ENCODE measurements around the gene GPRIN1. TPM values are rescaled to one million over a fixed set of nuclear protein-coding genes. Genes with fewer than 3 reads are reported as not detected.

GPRIN1 gene
- total RNA-seq, 4 donors from 2014 or later = 0.57 to 4.6 (median 2.2) TPM

DNA sequence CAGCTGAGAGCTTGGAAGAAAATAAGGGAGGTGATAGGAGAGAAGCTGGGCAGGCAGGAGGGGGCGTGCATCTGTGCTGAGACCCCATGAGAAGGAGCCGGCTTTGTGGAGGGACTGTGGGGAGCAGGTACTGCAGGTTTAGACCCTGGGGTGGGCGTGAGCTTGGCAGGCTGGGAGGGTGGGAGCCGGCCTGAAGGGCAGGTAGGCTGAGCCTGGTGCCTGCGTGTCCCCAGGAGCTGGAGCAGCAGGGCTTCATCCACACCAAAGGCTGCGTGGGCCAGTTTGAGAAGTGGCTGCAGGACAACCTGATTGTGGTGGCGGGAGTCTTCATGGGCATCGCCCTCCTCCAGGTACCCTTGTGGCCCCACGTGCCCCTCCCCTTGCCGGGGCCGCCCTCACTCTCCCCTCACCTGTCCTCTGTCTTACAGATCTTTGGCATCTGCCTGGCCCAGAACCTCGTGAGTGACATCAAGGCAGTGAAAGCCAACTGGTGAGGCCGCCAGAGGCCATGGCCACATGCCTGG lies 46.6 kb upstream of the GPRIN1 start:
- intact Hi-C loops (cut with DNase I) = no loop called here
- DNase-seq = no peak
- no peaks in the 10 kb centered on the region for H3K9me3 ChIP-seq
- H3K27me3 ChIP-seq = peaks cover 0 to 5% (median 0%) of the 10 kb centered on the region in 4 donors
- peaks cover 24 to 44% (median 34%) of the 10 kb centered on the region in 3 donors for H3K4me1 ChIP-seq
- WGBS, 2 donors = 82 to 92% methylated on average over 5 to 7 of the region's 13 CpGs
- no peak for TF ChIP-seq POLR2A (IDR thresholded peaks at IDR 0.05)
- TF ChIP-seq, protein P1, sequence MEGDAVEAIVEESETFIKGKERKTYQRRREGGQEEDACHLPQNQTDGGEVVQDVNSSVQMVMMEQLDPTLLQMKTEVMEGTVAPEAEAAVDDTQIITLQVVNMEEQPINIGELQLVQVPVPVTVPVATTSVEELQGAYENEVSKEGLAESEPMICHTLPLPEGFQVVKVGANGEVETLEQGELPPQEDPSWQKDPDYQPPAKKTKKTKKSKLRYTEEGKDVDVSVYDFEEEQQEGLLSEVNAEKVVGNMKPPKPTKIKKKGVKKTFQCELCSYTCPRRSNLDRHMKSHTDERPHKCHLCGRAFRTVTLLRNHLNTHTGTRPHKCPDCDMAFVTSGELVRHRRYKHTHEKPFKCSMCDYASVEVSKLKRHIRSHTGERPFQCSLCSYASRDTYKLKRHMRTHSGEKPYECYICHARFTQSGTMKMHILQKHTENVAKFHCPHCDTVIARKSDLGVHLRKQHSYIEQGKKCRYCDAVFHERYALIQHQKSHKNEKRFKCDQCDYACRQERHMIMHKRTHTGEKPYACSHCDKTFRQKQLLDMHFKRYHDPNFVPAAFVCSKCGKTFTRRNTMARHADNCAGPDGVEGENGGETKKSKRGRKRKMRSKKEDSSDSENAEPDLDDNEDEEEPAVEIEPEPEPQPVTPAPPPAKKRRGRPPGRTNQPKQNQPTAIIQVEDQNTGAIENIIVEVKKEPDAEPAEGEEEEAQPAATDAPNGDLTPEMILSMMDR (IDR thresholded peaks at IDR 0.05) = no peak
- H3K4me3 ChIP-seq = no peak overlapping the region
- no peak overlapping the region for H3K27ac ChIP-seq
- H3K36me3 ChIP-seq = peaks cover 8 to 48% (median 9%) of the 10 kb centered on the region in 3 donors

DNA sequence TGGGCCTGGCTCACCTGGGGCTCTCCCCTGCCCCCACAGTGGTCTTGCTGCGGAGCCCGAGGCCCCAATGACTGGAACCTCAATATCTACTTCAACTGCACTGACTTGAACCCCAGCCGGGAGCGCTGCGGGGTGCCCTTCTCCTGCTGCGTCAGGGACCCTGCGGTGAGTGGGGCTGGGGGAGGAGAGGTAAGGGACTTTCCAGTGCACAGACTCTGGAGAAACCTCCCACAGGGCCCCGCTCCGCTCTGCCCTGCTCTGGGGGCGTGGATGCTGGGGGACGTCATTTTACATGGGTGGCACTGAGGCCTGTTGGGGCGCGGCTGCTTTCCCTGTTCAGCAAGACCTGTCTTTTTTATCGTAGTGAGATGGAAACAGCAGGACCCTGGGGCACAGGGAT lies 44.9 kb upstream of the GPRIN1 start:
- Histone ChIP-seq H3K4me1 (peaks cover 25 to 53% (median 34%) of the 10 kb centered on the region in 3 donors), H3K9me3 (no peaks in the 10 kb centered on the region), H3K36me3 (peaks cover 8 to 48% (median 9%) of the 10 kb centered on the region in 3 donors), H3K4me3 (no peak overlapping the region), H3K27me3 (no peaks in the 10 kb centered on the region), H3K27ac (no peak overlapping the region)
- intact Hi-C loops (cut with DNase I) = no loop called here
- no peak for DNase-seq
- TF ChIP-seq, protein P1 (IDR thresholded peaks at IDR 0.05) = no peak
- no peak for TF ChIP-seq POLR2A (IDR thresholded peaks at IDR 0.05)
- WGBS, 2 donors = 80 to 86% methylated on average over 2 to 5 of the region's 14 CpGs

DNA sequence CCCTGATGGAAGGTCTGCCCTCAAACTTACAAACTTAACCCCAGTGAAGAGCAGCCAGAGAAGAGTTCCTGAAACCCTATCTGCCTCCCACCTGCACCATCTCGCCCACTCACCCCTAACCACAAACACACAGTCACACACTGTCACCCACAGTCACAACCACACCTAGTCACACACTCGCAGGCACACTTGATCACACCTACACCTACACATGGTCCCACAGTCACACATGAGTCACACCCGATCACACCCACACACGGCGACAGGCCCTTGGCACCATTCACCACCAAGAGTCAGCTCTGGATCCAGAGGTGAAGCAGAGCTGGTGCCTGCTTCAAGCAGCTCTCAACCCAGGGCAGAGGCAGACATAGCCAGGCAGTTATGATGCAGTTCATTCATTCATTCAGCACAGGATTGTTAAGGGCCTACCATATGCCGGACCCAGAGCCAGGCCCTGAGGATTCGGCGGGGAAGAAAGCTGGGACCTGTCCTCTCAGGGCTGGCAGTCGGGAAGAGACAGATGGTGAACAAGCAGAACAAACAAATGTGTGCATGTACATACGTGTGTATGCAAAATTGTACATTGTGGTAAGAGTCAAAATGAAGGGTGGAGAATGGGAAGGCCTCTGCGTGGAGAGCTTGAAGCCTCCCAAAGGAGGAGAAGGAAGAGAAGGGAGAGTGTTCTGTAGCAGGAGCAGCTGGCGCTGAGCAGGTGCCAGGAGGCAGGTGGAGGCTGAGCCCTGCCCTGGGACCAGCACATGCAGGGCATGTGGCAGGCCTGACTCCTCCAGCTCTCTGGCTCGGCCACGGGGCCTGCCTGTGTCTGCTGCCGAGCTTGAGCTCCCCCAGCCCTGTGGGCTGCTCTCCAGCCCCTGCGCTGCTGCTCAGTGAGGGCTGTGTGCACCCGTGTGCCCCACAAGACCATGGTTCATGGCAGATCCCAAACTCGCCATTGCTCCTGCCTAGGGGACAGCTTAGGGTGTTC lies 43.7 kb upstream of the GPRIN1 start:
- Histone ChIP-seq H3K4me1 (peaks cover 24 to 57% (median 34%) of the 10 kb centered on the region in 3 donors), H3K9me3 (no peaks in the 10 kb centered on the region), H3K27ac (peak overlapping the region; percentile 0 to 39 (median 10)), H3K4me3 (no peak overlapping the region), H3K27me3 (no peaks in the 10 kb centered on the region), H3K36me3 (peaks cover 8 to 48% (median 9%) of the 10 kb centered on the region in 3 donors)
- TF ChIP-seq, protein P1 (IDR thresholded peaks at IDR 0.05) = no peak
- TF ChIP-seq POLR2A (IDR thresholded peaks at IDR 0.05) = no peak
- no peak for DNase-seq
- WGBS, 2 donors = 47 to 52% methylated on average over 10 to 14 of the region's 18 CpGs
- intact Hi-C loops (cut with DNase I) = no loop called here

DNA sequence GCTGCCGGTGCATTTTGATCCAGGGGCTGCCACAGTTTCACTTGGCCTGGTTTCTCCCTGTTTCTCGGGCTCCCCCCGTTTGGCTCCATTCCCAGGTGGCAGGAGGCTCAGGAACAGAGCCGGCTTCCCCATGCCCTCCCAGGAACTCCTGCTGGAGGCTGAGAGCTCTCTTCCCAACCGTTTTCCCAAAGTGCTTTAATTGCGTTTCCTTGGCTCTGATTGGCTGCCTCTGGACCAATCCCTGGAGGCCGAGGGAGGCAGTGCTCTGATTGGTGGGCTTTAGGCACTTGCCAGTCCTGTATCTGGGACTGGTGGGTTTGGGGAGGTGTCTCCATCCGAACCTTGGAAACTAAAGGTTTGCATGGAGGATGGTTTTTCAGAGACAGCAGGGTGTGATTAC lies 42.2 kb upstream of the GPRIN1 start:
- Histone ChIP-seq H3K36me3 (peaks cover 5 to 40% (median 8%) of the 10 kb centered on the region in 3 donors), H3K4me3 (no peak overlapping the region), H3K27ac (no peak overlapping the region), H3K27me3 (no peaks in the 10 kb centered on the region), H3K4me1 (peaks cover 27 to 60% (median 37%) of the 10 kb centered on the region in 3 donors), H3K9me3 (no peaks in the 10 kb centered on the region)
- intact Hi-C loops (cut with DNase I) = no loop called here
- TF ChIP-seq, protein P1 (IDR thresholded peaks at IDR 0.05) = no peak
- no peak for TF ChIP-seq POLR2A (IDR thresholded peaks at IDR 0.05)
- DNase-seq = no peak
- WGBS, 2 donors = 79 to 80% methylated on average over 6 to 7 of the region's 8 CpGs

DNA sequence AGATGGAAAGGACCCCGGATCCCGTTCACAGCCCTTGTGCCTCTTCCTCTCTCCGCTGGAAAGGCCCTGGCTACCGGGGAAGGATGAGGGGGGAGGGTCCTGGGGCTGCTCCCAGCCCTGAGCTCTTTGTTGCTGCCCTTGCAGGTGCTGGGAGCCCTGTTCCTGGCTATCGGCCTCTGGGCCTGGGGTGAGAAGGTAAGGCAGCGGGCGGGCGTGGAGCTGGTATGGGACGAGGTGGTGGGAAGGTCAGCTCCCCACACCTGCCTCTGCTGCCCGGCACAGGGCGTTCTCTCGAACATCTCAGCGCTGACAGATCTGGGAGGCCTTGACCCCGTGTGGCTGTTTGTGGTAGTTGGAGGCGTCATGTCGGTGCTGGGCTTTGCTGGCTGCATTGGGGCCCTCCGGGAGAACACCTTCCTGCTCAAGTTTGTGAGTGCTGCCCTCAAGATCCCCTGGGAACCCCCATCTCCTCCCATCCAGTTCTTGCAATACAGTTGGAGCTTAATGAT lies 41.6 kb upstream of the GPRIN1 start:
- Histone ChIP-seq H3K27me3 (no peaks in the 10 kb centered on the region), H3K36me3 (peaks cover 0 to 34% (median 4%) of the 10 kb centered on the region in 3 donors), H3K9me3 (no peaks in the 10 kb centered on the region), H3K4me3 (no peak overlapping the region), H3K4me1 (peaks cover 31 to 64% (median 40%) of the 10 kb centered on the region in 3 donors), H3K27ac (no peak overlapping the region)
- intact Hi-C loops (cut with DNase I) = no loop called here
- TF ChIP-seq, protein P1 (IDR thresholded peaks at IDR 0.05) = no peak
- TF ChIP-seq POLR2A (IDR thresholded peaks at IDR 0.05) = no peak
- WGBS, 2 donors = 87 to 100% methylated on average over 1 to 3 of the region's 17 CpGs
- DNase-seq = no peak
